ENCODE results near the gene SCN2B. TPM values are rescaled to one million over a fixed set of nuclear protein-coding genes. Genes with fewer than 3 reads are reported as not detected.
A peak's percentile ranks its signal among the peaks of the same experiment; 100 is the strongest.
"Not testable (repeated sequence)": the region's sequence is repeated elsewhere in the genome, so short reads cannot be mapped to it uniquely, and the experiment has no call there.

SCN2B gene
- total RNA-seq, 1 donor from 2014 or later = not detected

GRCh38 chr11:118207079-118207478 is 30.6 kb upstream of the SCN2B start:
- DNase-seq (ENCODE audit: low spot score) = no peak
- ATAC-seq = no peak

GRCh38 chr11:118206391-118207031 is 30.1 kb upstream of the SCN2B start:
- DNase-seq (ENCODE audit: low spot score) (no peak), ATAC-seq (no peak)

GRCh38 chr11:118205606-118206378 is 29.4 kb upstream of the SCN2B start:
- peak; percentile 29 for ATAC-seq
- DNase-seq (ENCODE audit: low spot score) = no peak

GRCh38 chr11:118202599-118203422 is 26.4 kb upstream of the SCN2B start:
- peak; percentile 91 for DNase-seq (ENCODE audit: low spot score)
- ATAC-seq = peak; percentile 87

- peak; percentile 54 for ATAC-seq
- no peak for DNase-seq (ENCODE audit: low spot score)
Measured at GRCh38 chr11:118201966-118202365, 25.5 kb upstream of the SCN2B start.

- ATAC-seq (no peak), DNase-seq (ENCODE audit: low spot score) (no peak)
Measured at GRCh38 chr11:118200901-118201680, 24.7 kb upstream of the SCN2B start.

GRCh38 chr11:118200497-118200896 is 24.1 kb upstream of the SCN2B start:
- ATAC-seq (no peak), DNase-seq (ENCODE audit: low spot score) (no peak)

GRCh38 chr11:118199135-118199534 is 22.7 kb upstream of the SCN2B start:
- peak; percentile 41 for ATAC-seq
- peak; percentile 63 for DNase-seq (ENCODE audit: low spot score)

- DNase-seq (ENCODE audit: low spot score) (peak; percentile 79), ATAC-seq (peak; percentile 58)
Measured at GRCh38 chr11:118198370-118198769, 21.9 kb upstream of the SCN2B start.

GRCh38 chr11:118194835-118195627 is 18.6 kb upstream of the SCN2B start:
- DNase-seq (ENCODE audit: low spot score) = peak; percentile 95
- ATAC-seq = peak; percentile 86

GRCh38 chr11:118193910-118194566 is 17.6 kb upstream of the SCN2B start:
- ATAC-seq (no peak), DNase-seq (ENCODE audit: low spot score) (no peak)

GRCh38 chr11:118192817-118193216 is 16.4 kb upstream of the SCN2B start:
- ATAC-seq; DNase-seq (ENCODE audit: low spot score): not testable (repeated sequence)

GRCh38 chr11:118190942-118191506 is 14.6 kb upstream of the SCN2B start:
- not testable (repeated sequence) for ATAC-seq; DNase-seq (ENCODE audit: low spot score)

GRCh38 chr11:118186346-118187107 is 10.1 kb upstream of the SCN2B start:
- ATAC-seq (peak; percentile 93), DNase-seq (ENCODE audit: low spot score) (peak; percentile 68)

- ATAC-seq (no peak), DNase-seq (ENCODE audit: low spot score) (no peak)
Measured at GRCh38 chr11:118184784-118185579, 8.5 kb upstream of the SCN2B start.

- DNase-seq (ENCODE audit: low spot score); ATAC-seq: not testable (repeated sequence)
Measured at GRCh38 chr11:118183691-118184090, 7.3 kb upstream of the SCN2B start.

GRCh38 chr11:118180300-118180703 is 3.9 kb upstream of the SCN2B start:
- DNase-seq (ENCODE audit: low spot score) = no peak
- no peak for ATAC-seq

Data from left lobe of liver (tissue), 2 donors.